HepG2 (cell line): ENCODE data around the gene GPT2. TPM values are rescaled to one million over a fixed set of nuclear protein-coding genes. Genes with fewer than 3 reads are reported as not detected.

Source experiments
- DMAP1 ChIP-seq: IDR thresholded peaks from 2 replicates; pipeline ENCODE4 v1.6.1; 2016
- E2F1 ChIP-seq: sonication (generic); formaldehyde crosslinking; IDR thresholded peaks from 2 replicates; pipeline ENCODE4 v1.5.0; 2020; ENCODE audit warnings: missing genetic modification reagents
- HOXA5 ChIP-seq: sonication (generic); formaldehyde crosslinking; IDR thresholded peaks from 2 replicates; pipeline ENCODE4 v1.4.0; 2020; ENCODE audit warnings: missing genetic modification reagents
- PAX8 ChIP-seq: sonication (generic); formaldehyde crosslinking; IDR thresholded peaks from 2 replicates; pipeline ENCODE4 v1.8.0; 2022; ENCODE audit warnings: mild to moderate bottlenecking, missing genetic modification reagents, borderline replicate concordance
- REXO4 ChIP-seq: sonication (generic); formaldehyde crosslinking; IDR thresholded peaks from 2 replicates; pipeline ENCODE4 v1.8.0; 2022; ENCODE audit warnings: missing genetic modification reagents, mild to moderate bottlenecking, borderline replicate concordance
- STAG1 ChIP-seq: sonication (generic); formaldehyde crosslinking; IDR thresholded peaks from 2 replicates; pipeline ENCODE4 v1.4.0; 2020; ENCODE audit warnings: missing genetic modification reagents
- ZBTB2 ChIP-seq: sonication (generic); formaldehyde crosslinking; IDR thresholded peaks from 2 replicates; pipeline ENCODE4 v1.8.0; 2022; ENCODE audit warnings: low read depth, missing genetic modification reagents
- ZNF264 ChIP-seq: sonication (generic); formaldehyde crosslinking; IDR thresholded peaks from 2 replicates; pipeline ENCODE4 v1.4.0; 2020; ENCODE audit warnings: missing genetic modification reagents
- ZNF296 ChIP-seq: sonication (generic); formaldehyde crosslinking; conservative IDR thresholded peaks from 2 replicates; pipeline ENCODE4 v1.5.0; 2020; ENCODE audit warnings: mild to moderate bottlenecking, missing genetic modification reagents
- ZNF549 ChIP-seq: sonication (generic); formaldehyde crosslinking; IDR thresholded peaks from 2 replicates; pipeline ENCODE4 v1.5.0; 2020; ENCODE audit warnings: missing genetic modification reagents
- ZNF616 ChIP-seq: sonication (generic); formaldehyde crosslinking; IDR thresholded peaks from 2 replicates; pipeline ENCODE4 v1.5.0; 2020; ENCODE audit warnings: low read depth, mild to moderate bottlenecking, missing genetic modification reagents
- ZNF850 ChIP-seq: sonication (generic); formaldehyde crosslinking; conservative IDR thresholded peaks from 2 replicates; pipeline ENCODE4 v1.9.0; 2021; ENCODE audit warnings: mild to moderate bottlenecking, missing genetic modification reagents
- ZNF883 ChIP-seq: sonication (generic); formaldehyde crosslinking; IDR thresholded peaks from 2 replicates; pipeline ENCODE4 v1.5.1; 2020; ENCODE audit warnings: mild to moderate bottlenecking, missing genetic modification reagents; ENCODE audit errors: not compliant biosample characterization
- polyA plus RNA-seq, 8 experiments: library from polyadenylated mRNA; depleted of rRNA in 3 of 8; stranded (reverse) in 7 of 8; unstranded in 1 of 8; fragments of >200 nt; fragmentation: Illumina TruSeq in 4 of 8; extraction: Trizol in 4 of 8; gene quantifications; 2 replicates each; pipeline versions ENCODE4 v1.2.1 to v1.2.3, GENCODE V29; 2011 to 2016; ENCODE audit warnings: low read depth in 4 of 8, missing spikeins in 1 of 8, mixed read lengths in 1 of 8; ENCODE audit not compliant: insufficient read depth in 1 of 8
- total RNA-seq, 5 experiments: library from RNA; depleted of rRNA; stranded (reverse); fragments of >200 nt; fragmentation: Illumina TruSeq; extraction: Trizol; gene quantifications; 2 replicates each; pipeline ENCODE4 v1.2.3, GENCODE V29; 2016; ENCODE audit warnings: low read depth in 1 of 5
- TF ChIP-seq, protein P1 (sequence below): sonication (generic); formaldehyde crosslinking; IDR thresholded peaks from 2 replicates; pipeline ENCODE4 v1.4.0; 2020; ENCODE audit warnings: mild to moderate bottlenecking, missing genetic modification reagents
- TF ChIP-seq, protein P2 (sequence below): sonication (generic); formaldehyde crosslinking; IDR thresholded peaks from 2 replicates; pipeline ENCODE4 v1.9.0; 2021; ENCODE audit warnings: mild to moderate bottlenecking, missing genetic modification reagents
- TF ChIP-seq, protein P3 (sequence below): sonication (generic); formaldehyde crosslinking; IDR thresholded peaks from 2 replicates; pipeline ENCODE4 v1.5.0; 2020; ENCODE audit warnings: missing genetic modification reagents

GPT2 gene
- total and polyA plus RNA-seq, 2 of the 13 experiments (the other 11 are each of a cell fraction or from before 2014, with no cell fraction given): 138 to 267 TPM

DNA sequence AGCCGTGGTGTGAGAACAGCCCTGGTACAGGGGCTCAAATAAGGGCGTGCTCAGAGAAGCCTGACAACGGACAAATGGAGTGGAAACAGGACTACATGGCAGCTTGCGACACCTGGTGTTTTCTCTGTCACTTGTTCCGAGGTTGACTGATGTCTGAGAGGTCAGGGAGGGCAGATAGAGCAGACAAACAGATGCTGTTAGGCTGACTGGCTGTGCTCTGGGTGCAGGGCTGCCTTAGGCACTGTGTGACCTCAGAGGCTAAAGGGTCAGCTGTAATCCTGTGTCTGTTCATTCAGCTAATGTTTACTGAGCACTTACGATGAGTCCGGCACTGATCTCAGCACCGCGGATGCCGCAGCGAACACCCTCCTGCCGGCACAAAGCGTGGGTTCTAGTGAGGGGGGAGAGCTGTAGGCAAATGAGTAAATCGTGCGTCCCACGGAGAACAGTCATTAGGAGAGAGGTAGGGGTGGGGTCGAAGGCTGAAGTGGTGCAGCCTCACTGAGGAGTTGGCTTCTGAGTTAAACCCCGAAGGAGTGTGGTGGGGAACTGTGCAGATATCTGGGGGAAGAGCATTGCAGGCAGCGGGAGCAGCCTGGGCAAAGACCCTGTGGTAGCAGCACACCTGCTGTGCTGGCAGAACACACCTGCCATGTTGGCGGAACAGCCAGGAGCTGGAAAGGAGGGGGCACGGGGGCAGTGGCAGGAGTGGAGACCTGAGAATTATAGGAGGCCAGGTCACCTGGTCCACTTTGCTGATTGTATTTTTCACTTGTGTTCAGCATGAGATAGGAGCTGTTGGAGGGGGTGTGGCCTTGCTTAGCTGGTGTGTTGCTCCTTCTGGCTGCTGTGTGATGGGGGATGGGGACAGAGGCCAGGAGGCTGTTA, 35.0 kb downstream of the GPT2 start (continued):
- TF ChIP-seq, protein P1, sequence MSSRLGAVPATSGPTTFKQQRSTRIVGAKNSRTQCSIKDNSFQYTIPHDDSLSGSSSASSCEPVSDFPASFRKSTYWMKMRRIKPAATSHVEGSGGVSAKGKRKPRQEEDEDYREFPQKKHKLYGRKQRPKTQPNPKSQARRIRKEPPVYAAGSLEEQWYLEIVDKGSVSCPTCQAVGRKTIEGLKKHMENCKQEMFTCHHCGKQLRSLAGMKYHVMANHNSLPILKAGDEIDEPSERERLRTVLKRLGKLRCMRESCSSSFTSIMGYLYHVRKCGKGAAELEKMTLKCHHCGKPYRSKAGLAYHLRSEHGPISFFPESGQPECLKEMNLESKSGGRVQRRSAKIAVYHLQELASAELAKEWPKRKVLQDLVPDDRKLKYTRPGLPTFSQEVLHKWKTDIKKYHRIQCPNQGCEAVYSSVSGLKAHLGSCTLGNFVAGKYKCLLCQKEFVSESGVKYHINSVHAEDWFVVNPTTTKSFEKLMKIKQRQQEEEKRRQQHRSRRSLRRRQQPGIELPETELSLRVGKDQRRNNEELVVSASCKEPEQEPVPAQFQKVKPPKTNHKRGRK (CRISPR knock-in tag): peak; percentile 69; the same call in 1 of the 2 replicates
- TF ChIP-seq, protein P2, sequence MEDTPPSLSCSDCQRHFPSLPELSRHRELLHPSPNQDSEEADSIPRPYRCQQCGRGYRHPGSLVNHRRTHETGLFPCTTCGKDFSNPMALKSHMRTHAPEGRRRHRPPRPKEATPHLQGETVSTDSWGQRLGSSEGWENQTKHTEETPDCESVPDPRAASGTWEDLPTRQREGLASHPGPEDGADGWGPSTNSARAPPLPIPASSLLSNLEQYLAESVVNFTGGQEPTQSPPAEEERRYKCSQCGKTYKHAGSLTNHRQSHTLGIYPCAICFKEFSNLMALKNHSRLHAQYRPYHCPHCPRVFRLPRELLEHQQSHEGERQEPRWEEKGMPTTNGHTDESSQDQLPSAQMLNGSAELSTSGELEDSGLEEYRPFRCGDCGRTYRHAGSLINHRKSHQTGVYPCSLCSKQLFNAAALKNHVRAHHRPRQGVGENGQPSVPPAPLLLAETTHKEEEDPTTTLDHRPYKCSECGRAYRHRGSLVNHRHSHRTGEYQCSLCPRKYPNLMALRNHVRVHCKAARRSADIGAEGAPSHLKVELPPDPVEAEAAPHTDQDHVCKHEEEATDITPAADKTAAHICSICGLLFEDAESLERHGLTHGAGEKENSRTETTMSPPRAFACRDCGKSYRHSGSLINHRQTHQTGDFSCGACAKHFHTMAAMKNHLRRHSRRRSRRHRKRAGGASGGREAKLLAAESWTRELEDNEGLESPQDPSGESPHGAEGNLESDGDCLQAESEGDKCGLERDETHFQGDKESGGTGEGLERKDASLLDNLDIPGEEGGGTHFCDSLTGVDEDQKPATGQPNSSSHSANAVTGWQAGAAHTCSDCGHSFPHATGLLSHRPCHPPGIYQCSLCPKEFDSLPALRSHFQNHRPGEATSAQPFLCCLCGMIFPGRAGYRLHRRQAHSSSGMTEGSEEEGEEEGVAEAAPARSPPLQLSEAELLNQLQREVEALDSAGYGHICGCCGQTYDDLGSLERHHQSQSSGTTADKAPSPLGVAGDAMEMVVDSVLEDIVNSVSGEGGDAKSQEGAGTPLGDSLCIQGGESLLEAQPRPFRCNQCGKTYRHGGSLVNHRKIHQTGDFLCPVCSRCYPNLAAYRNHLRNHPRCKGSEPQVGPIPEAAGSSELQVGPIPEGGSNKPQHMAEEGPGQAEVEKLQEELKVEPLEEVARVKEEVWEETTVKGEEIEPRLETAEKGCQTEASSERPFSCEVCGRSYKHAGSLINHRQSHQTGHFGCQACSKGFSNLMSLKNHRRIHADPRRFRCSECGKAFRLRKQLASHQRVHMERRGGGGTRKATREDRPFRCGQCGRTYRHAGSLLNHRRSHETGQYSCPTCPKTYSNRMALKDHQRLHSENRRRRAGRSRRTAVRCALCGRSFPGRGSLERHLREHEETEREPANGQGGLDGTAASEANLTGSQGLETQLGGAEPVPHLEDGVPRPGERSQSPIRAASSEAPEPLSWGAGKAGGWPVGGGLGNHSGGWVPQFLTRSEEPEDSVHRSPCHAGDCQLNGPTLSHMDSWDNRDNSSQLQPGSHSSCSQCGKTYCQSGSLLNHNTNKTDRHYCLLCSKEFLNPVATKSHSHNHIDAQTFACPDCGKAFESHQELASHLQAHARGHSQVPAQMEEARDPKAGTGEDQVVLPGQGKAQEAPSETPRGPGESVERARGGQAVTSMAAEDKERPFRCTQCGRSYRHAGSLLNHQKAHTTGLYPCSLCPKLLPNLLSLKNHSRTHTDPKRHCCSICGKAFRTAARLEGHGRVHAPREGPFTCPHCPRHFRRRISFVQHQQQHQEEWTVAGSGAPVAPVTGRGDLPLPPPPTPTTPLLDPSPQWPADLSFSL (CRISPR knock-in tag): 0 out of 2 replicates have a peak, but pooled peaks have one; percentile 6
- TF ChIP-seq PAX8 (no peak), ZNF296 (CRISPR knock-in tag) (no peak), ZNF883 (no peak), ZBTB2 (CRISPR knock-in tag) (no peak; the same call in 1 of the 2 replicates), HOXA5 (CRISPR knock-in tag) (peak; percentile 99), DMAP1 (CRISPR knock-in tag) (no peak), ZNF616 (CRISPR knock-in tag) (0 out of 2 replicates have a peak, but pooled peaks have one; percentile 51), STAG1 (CRISPR knock-in tag) (peak; percentile 89), ZNF549 (CRISPR knock-in tag) (no peak), ZNF850 (CRISPR knock-in tag) (no peak), E2F1 (CRISPR knock-in tag) (no peak), REXO4 (CRISPR knock-in tag) (no peak; the same call in 1 of the 2 replicates), ZNF264 (CRISPR knock-in tag) (peak; percentile 71)
- TF ChIP-seq, protein P3, sequence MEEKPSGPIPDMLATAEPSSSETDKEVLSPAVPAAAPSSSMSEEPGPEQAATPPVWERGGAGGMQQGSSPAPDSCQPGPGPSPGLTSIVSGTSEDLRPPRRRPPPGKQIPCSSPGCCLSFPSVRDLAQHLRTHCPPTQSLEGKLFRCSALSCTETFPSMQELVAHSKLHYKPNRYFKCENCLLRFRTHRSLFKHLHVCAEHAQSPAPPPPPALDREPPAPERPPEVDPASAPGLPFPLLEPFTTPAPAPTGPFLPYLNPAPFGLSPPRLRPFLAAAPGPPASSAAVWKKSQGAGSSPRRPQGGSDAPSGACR (CRISPR knock-in tag): no peak
